Measurements from ENCODE around the gene ASB7. TPM values are rescaled to one million over a fixed set of nuclear protein-coding genes. Genes with fewer than 3 reads are reported as not detected.

Gene ASB7
- total RNA-seq, 4 donors from 2014 or later, result 8.2 to 13.4 (median 10.8) TPM

GRCh38 chr15:100591835-100592234 is 10.6 kb upstream of the ASB7 start:
- 65% methylated on average over 2 of the region's 2 CpGs for WGBS
- Histone ChIP-seq H3K4me1 (peaks cover 14% of the 10 kb centered on the region), H3K9me3 (no peaks in the 10 kb centered on the region), H3K27me3 (no peaks in the 10 kb centered on the region), H3K36me3 (no peaks in the 10 kb centered on the region), H3K27ac (no peak overlapping the region), H3K4me3 (no peak overlapping the region)
- no peak for TF ChIP-seq CTCF (IDR thresholded peaks at IDR 0.05)
- TF ChIP-seq EP300 (IDR thresholded peaks at IDR 0.05), result no peak
- TF ChIP-seq POLR2A (IDR thresholded peaks at IDR 0.05), result no peak
- TF ChIP-seq POLR2AphosphoS5 (IDR thresholded peaks at IDR 0.05), result no peak
- DNase-seq (ENCODE audit: low spot score in 2 of 2), result no peak

GRCh38 chr15:100592898-100593297 is 9.5 kb upstream of the ASB7 start:
- TF ChIP-seq POLR2AphosphoS5 (IDR thresholded peaks at IDR 0.05), result no peak
- no peak for TF ChIP-seq EP300 (IDR thresholded peaks at IDR 0.05)
- no peak for TF ChIP-seq POLR2A (IDR thresholded peaks at IDR 0.05)
- TF ChIP-seq CTCF (IDR thresholded peaks at IDR 0.05), result no peak
- H3K27ac ChIP-seq, result no peak overlapping the region
- peaks cover 23% of the 10 kb centered on the region for H3K4me1 ChIP-seq
- no peaks in the 10 kb centered on the region for H3K9me3 ChIP-seq
- DNase-seq (ENCODE audit: low spot score in 2 of 2), result no peak
- 84% methylated on average over 3 of the region's 3 CpGs for WGBS
- H3K36me3 ChIP-seq, result no peaks in the 10 kb centered on the region
- no peaks in the 10 kb centered on the region for H3K27me3 ChIP-seq
- H3K4me3 ChIP-seq, result no peak overlapping the region

GRCh38 chr15:100593431-100593830 is 9.0 kb upstream of the ASB7 start:
- H3K27ac ChIP-seq, result no peak overlapping the region
- no peaks in the 10 kb centered on the region for H3K27me3 ChIP-seq
- H3K36me3 ChIP-seq, result no peaks in the 10 kb centered on the region
- peaks cover 26% of the 10 kb centered on the region for H3K4me1 ChIP-seq
- no peak for TF ChIP-seq EP300 (IDR thresholded peaks at IDR 0.05)
- no peak for TF ChIP-seq CTCF (IDR thresholded peaks at IDR 0.05)
- TF ChIP-seq POLR2A (IDR thresholded peaks at IDR 0.05), result no peak
- TF ChIP-seq POLR2AphosphoS5 (IDR thresholded peaks at IDR 0.05), result no peak
- no peak overlapping the region for H3K4me3 ChIP-seq
- no peaks in the 10 kb centered on the region for H3K9me3 ChIP-seq
- no peak for DNase-seq (ENCODE audit: low spot score in 2 of 2)
- 95% methylated on average over 2 of the region's 2 CpGs for WGBS

- Histone ChIP-seq H3K4me1 (peaks cover 44% of the 10 kb centered on the region), H3K36me3 (no peaks in the 10 kb centered on the region), H3K4me3 (peak overlapping the region; percentile 23), H3K27ac (peak overlapping the region; percentile 77), H3K9me3 (no peaks in the 10 kb centered on the region), H3K27me3 (no peaks in the 10 kb centered on the region)
- 62% methylated on average over 3 of the region's 3 CpGs for WGBS
- DNase-seq (ENCODE audit: low spot score in 2 of 2), result no peak
- TF ChIP-seq CTCF (IDR thresholded peaks at IDR 0.05) (no peak), EP300 (IDR thresholded peaks at IDR 0.05) (no peak), POLR2A (IDR thresholded peaks at IDR 0.05) (no peak), POLR2AphosphoS5 (IDR thresholded peaks at IDR 0.05) (no peak)
These were observed 6.4 kb upstream of the ASB7 start for GRCh38 chr15:100595964-100596363.

GRCh38 chr15:100596792-100597191 is 5.6 kb upstream of the ASB7 start:
- no peak for DNase-seq (ENCODE audit: low spot score in 2 of 2)
- 38% methylated on average over 7 of the region's 7 CpGs for WGBS
- Histone ChIP-seq H3K4me3 (peak overlapping the region; percentile 23), H3K27ac (peak overlapping the region; percentile 77), H3K27me3 (no peaks in the 10 kb centered on the region), H3K36me3 (no peaks in the 10 kb centered on the region), H3K4me1 (peaks cover 50% of the 10 kb centered on the region), H3K9me3 (no peaks in the 10 kb centered on the region)
- TF ChIP-seq POLR2AphosphoS5 (IDR thresholded peaks at IDR 0.05) (peak in 1 of 3 donors; percentile 25), CTCF (IDR thresholded peaks at IDR 0.05) (no peak)

Data from suprapubic skin (tissue), 4 donors.